Adrenal gland (tissue), 5 donors: ENCODE data around the gene USP40.

Experiments
- CTCF ChIP-seq, 6 experiments: fragments of 450-650 bp in 4 of 6; fragments of 200-600 bp in 2 of 6; sonication (generic) in 1 of 6; IDR thresholded peaks; 1 replicate in 5 of 6; 2 replicates in 1 of 6; pipeline versions ENCODE4 v1.5.1 to v1.8.0; 2016 to 2021; ENCODE audit warnings: antibody characterized with exemption in 6 of 6, mild to moderate bottlenecking in 2 of 6, moderate library complexity in 1 of 6
- POLR2A ChIP-seq, 2 donors: fragments of 450-650 bp; IDR thresholded peaks; one replicate each; pipeline ENCODE4 v1.6.1; 2017; ENCODE audit warnings: antibody characterized with exemption in 2 of 2, mild to moderate bottlenecking in 2 of 2, moderate library complexity in 1 of 2
- donor health status: DM: no; HTN: no; CAD: no.

- no peak for TF ChIP-seq POLR2A (IDR thresholded peaks at IDR 0.05)
- TF ChIP-seq CTCF (IDR thresholded peaks at IDR 0.05), result no peak
Observed at GRCh38 chr2:233553366-233553765, 13.2 kb downstream of the USP40 start.
